SU-DHL-6 (cell line): Measurements from ENCODE around the gene BCAS1.

Source experiments
- H2AFZ ChIP-seq: fragments of 200-600 bp; sonication (generic); 2 replicates; pipeline ENCODE4 v1.6.1; 2014; ENCODE audit warnings: low read depth, mild to moderate bottlenecking, moderate library complexity, mixed read lengths, antibody characterized with exemption, low read length; ENCODE audit not compliant: severe bottlenecking
- H3F3A ChIP-seq: fragments of 200-600 bp; shearing (Covaris generic); 2 replicates; pipeline ENCODE4 v1.6.0; 2016; ENCODE audit warnings: antibody characterized with exemption, mild to moderate bottlenecking; ENCODE audit not compliant: insufficient read depth
- H3K27ac ChIP-seq: fragments of 200-600 bp; sonication (generic); 2 replicates; pipeline ENCODE4 v1.5.1; 2016; ENCODE audit warnings: low read depth, mild to moderate bottlenecking, low read length, moderate library complexity, mixed read lengths
- H3K27me3 ChIP-seq: fragments of 200-600 bp; sonication (generic), shearing (Covaris generic); 2 replicates; pipeline ENCODE4 v1.6.0; 2014; ENCODE audit warnings: mild to moderate bottlenecking, low read length
- H3K36me3 ChIP-seq: fragments of 200-600 bp; sonication (generic); 2 replicates; pipeline ENCODE4 v1.6.1; 2014; ENCODE audit warnings: mild to moderate bottlenecking, low read length, mixed read lengths
- H3K4me2 ChIP-seq: fragments of 300-600, 200-600 bp; shearing (Covaris generic), sonication (generic); 2 replicates; pipeline ENCODE4 v1.6.0; 2014; ENCODE audit warnings: low read length, low read depth, mild to moderate bottlenecking; ENCODE audit not compliant: poor library complexity, severe bottlenecking
- H3K4me3 ChIP-seq: fragments of 200-600 bp; sonication (generic); 2 replicates; pipeline ENCODE4 v1.5.1; 2014; ENCODE audit warnings: antibody characterized with exemption, low read length, mild to moderate bottlenecking, mixed read lengths; ENCODE audit not compliant: insufficient read depth, poor library complexity, severe bottlenecking
- H3K79me2 ChIP-seq: fragments of 200-600 bp; sonication (generic); 2 replicates; pipeline ENCODE4 v1.6.1; 2014; ENCODE audit warnings: mild to moderate bottlenecking, low read length, moderate library complexity; ENCODE audit not compliant: insufficient read depth
- H3K9ac ChIP-seq: fragments of 200-600 bp; sonication (generic); 2 replicates; pipeline ENCODE4 v1.7.0; 2014; ENCODE audit warnings: mild to moderate bottlenecking, low read length
- H3K9me2 ChIP-seq: fragments of 200-600 bp; sonication (generic); replicated peaks from 2 replicates; pipeline ENCODE4 v1.6.1; 2014; ENCODE audit warnings: low read length; ENCODE audit not compliant: insufficient read depth
- H3K9me3 ChIP-seq: fragments of 200-600 bp; sonication (generic); 2 replicates; pipeline ENCODE4 v1.6.1; 2014; ENCODE audit warnings: low read length, mixed read lengths; ENCODE audit not compliant: insufficient read depth
- H4K20me1 ChIP-seq: fragments of 200-600 bp; sonication (generic); 2 replicates; pipeline ENCODE4 v1.6.1; 2014; ENCODE audit warnings: low read depth, mild to moderate bottlenecking, antibody characterized with exemption, low read length, moderate library complexity, mixed read lengths
- CTCF ChIP-seq: fragments of 200-600 bp; sonication (generic); IDR thresholded peaks from one replicate; pipeline ENCODE4 v1.5.1; 2017; ENCODE audit warnings: antibody characterized with exemption, mild to moderate bottlenecking, low read length, moderate library complexity; ENCODE audit not compliant: insufficient read depth, poor library complexity, severe bottlenecking
- EZH2phosphoT487 ChIP-seq: fragments of 200-600 bp; sonication (generic), shearing (Covaris generic); conservative IDR thresholded peaks from 2 replicates; pipeline ENCODE4 v1.6.1; 2018; ENCODE audit warnings: mild to moderate bottlenecking, antibody characterized with exemption, low read length, moderate library complexity, mixed read lengths

The BCAS1 gene

GRCh38 chr20:53940360-53940702 lies 130.1 kb downstream of the BCAS1 start:
- no peaks in the 10 kb centered on the region for H3K27me3 ChIP-seq
- H3K9me2 ChIP-seq, result no peaks in the 10 kb centered on the region
- no peaks in the 10 kb centered on the region for H3K9me3 ChIP-seq
- no peaks in the 10 kb centered on the region for H3K36me3 ChIP-seq
- TF ChIP-seq EZH2phosphoT487, result no peak
- TF ChIP-seq CTCF, result no peak
- peak overlapping the region; percentile 17 for H2AFZ ChIP-seq
- H3K9ac ChIP-seq, result 0 out of 2 replicates have a peak overlapping the region, but pooled peaks have one; percentile 8
- no peak overlapping the region for H3K4me3 ChIP-seq
- H3K27ac ChIP-seq, result no peak overlapping the region
- 0 out of 2 replicates have a peak, but pooled peaks cover 9% of the 10 kb centered on the region for H3F3A ChIP-seq
- H4K20me1 ChIP-seq, result no peaks in the 10 kb centered on the region
- H3K79me2 ChIP-seq, result no peaks in the 10 kb centered on the region
- H3K4me2 ChIP-seq, result peak overlapping the region; percentile 38

- Histone ChIP-seq H3K79me2 (no peaks in the 10 kb centered on the region), H3K36me3 (no peaks in the 10 kb centered on the region), H4K20me1 (no peaks in the 10 kb centered on the region), H2AFZ (peak overlapping the region; percentile 17), H3K9ac (0 out of 2 replicates have a peak overlapping the region, but pooled peaks have one; percentile 8), H3K27ac (no peak overlapping the region), H3K9me2 (no peaks in the 10 kb centered on the region), H3K27me3 (no peaks in the 10 kb centered on the region), H3F3A (0 out of 2 replicates have a peak, but pooled peaks cover 9% of the 10 kb centered on the region), H3K9me3 (no peaks in the 10 kb centered on the region), H3K4me2 (peak overlapping the region; percentile 38), H3K4me3 (no peak overlapping the region)
- peak; percentile 78 for TF ChIP-seq CTCF
- TF ChIP-seq EZH2phosphoT487, result no peak
Measured at GRCh38 chr20:53939572-53940359, 130.6 kb downstream of the BCAS1 start.

- Histone ChIP-seq H3K36me3 (no peaks in the 10 kb centered on the region), H2AFZ (no peak overlapping the region), H3K9me3 (no peaks in the 10 kb centered on the region), H3K27ac (no peak overlapping the region), H3K79me2 (no peaks in the 10 kb centered on the region), H3K9me2 (no peaks in the 10 kb centered on the region), H3K4me3 (no peak overlapping the region), H3K9ac (no peak overlapping the region), H3K27me3 (no peaks in the 10 kb centered on the region), H4K20me1 (no peaks in the 10 kb centered on the region), H3F3A (0 out of 2 replicates have a peak, but pooled peaks cover 9% of the 10 kb centered on the region), H3K4me2 (no peak overlapping the region)
- TF ChIP-seq EZH2phosphoT487 (no peak), CTCF (no peak)
Measured at GRCh38 chr20:53939190-53939571, 131.2 kb downstream of the BCAS1 start.
